T-helper 2 cell treated with Interferon-gamma antibody and Interleukin-4, amounts not matched to agents 100 ng/mL and 5 ng/mL, for 36 hours (primary cell): ENCODE results near the gene CSRNP2. TPM values are rescaled to one million over a fixed set of nuclear protein-coding genes. Genes with fewer than 3 reads are reported as not detected.
"Not testable (repeated sequence)": the region's sequence is repeated elsewhere in the genome, so short reads cannot be mapped to it uniquely, and the experiment has no call there.

ENCODE experiments used
- intact Hi-C: fragments of 100-400 bp; cut with micrococcal nuclease; formaldehyde crosslinking; loops from one replicate; pipeline ENCODE4 v1.15.1; 2023
- total RNA-seq: library from RNA; stranded (reverse); gene quantifications from 2 replicates; pipeline ENCODE4 v1.2.3, GENCODE V29; 2022

CSRNP2 gene
- total RNA-seq, 1 donor from 2014 or later: 16.9 TPM

DNA sequence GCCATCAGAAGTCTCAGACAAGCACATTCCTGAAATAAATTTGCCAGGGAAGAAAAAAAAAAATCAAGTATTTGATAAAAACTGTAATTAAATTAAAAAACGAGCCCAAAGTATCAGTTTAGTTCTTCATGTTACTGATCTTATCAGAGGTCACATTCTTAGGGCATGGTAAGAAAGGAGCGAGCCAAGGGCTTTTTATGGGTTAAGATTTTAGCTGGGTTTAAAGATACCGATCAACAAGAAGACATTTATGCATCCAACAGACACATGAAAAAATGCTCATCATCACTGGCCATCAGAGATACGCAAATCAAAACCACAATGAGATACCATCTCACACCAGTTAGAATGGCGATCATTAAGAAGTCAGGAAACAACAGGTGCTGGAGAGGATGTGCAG is 5.0 kb downstream of the CSRNP2 start:
- intact Hi-C loops: not testable (repeated sequence)

DNA sequence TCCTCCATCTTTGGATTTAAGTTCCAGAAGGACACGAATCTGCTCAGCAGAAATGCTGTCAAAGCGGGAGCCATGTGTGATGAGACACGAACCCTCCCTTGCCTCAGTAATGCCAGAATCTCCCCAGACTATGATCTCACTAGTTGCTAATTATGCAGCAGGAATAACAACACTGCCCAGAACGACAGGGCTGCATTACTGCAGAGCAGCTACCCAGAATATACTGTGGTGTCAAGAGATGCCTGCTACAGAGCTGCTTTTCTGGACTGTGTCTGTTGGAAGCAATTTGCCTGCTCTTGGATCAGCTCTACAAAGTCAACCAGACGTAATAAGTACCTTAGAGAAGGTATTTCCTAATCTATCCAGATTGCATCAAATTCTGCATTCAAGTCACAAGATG is 5.5 kb downstream of the CSRNP2 start:
- intact Hi-C loops: no loop called here

DNA sequence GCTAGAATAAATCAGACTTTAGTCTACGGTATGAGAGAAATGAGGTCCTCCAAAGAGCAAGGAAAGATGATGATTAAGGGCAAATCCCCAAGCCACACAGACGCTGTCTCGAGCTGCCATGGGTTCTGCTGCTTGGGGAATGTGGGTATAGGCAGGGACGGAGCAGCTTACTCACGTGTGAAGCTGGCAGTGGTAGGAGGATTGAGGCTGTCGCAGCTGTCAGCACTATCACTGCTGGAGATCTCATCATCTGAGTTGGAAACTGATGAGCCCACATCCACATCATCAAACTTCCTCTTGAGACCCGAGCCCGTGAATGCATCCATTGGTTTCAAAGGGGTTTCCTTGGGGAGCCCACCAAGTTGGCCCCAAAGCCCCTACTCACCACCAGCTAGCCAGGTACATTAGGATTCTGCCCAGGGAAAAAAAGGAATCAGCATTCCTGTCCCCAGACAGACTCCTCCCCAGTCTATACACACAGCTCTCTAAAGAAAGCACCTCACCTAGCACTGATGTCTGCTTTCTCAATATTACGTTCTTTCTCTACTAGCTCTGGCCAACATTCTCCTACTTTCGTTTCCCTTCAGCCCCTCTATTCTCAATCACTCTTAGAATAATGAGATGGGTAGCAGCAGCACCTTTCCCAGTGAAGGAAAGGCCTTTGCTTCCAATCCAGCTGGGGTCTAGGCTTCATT is 7.0 kb downstream of the CSRNP2 start:
- intact Hi-C loops: no loop called here

DNA sequence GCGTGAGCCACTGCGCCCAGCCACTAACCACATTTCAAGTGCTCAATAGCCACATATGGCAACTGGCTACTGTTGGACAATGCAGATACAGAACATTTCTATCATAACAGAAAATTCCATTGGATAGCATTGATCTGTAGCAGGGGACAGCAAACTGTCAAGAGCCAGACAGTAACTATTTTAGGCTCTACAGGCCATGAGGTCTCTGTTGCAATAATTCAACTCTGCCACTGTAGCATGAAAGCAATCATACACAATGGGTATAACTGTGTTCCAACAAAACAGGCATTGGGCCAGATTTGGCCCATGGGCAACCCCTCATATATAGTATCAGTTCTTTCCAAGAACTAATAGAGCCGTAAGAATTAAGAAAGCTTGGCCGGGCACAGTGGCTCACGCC is 8.0 kb downstream of the CSRNP2 start:
- intact Hi-C loops: no loop called here

DNA sequence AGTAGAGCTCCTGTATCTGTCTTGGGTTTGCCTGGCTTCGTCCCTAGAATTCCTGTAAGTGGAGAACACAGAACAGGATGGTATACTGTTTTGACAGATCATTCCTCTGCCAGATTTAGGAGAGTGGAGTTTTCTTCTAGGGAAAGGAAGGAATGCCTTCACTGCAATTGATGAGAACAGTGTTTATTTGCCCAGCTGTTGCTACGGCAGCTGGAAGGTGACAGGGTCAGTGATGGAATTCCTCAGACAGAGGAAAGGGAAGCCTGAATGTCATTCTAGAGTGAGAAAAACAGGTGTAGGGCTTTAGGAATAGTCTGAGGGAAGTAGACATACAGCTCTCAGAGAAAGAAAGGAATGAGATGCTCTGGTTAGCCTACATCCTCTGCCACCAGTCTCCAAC is 11.7 kb downstream of the CSRNP2 start:
- intact Hi-C loops: no loop called here

DNA sequence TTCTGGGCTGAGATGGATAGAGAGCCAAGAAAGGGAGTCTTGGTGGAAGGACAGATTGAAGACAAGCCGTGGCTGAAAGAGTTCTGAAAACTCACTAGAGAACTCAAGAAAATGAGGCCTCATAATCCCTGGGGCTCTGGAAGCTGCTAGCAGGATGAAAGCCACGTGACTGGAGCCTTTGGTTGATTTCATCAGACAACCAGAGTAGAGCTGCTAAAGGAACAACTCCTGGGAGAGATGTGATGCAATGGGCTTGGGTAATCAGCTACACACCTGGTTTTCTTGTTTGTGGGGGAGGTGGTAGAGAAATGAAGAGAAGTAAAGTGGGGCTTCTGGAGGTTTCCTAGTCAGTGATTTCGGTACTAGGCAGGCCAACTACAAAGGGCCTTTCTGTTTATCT is 13.4 kb downstream of the CSRNP2 start:
- intact Hi-C loops: no loop called here

DNA sequence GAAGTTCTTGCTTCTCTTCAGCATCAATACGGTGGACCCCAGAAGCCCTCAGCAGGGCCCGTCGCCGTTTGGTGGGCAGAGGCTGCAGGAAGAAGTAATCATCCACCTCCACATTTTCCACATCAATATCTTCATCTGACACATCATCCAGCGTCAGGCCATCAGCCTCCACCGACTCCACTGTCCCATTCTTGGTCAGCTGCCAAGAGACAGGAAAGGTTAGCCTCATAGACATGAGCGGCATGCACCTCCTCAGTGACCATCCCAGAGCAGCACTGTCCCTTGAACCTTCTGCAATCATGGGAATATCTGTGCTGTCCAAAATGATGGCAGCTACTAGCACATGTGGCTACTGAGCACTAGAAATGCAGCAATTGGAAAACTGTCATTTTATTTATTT is 15.6 kb downstream of the CSRNP2 start:
- intact Hi-C loops: no loop called here

DNA sequence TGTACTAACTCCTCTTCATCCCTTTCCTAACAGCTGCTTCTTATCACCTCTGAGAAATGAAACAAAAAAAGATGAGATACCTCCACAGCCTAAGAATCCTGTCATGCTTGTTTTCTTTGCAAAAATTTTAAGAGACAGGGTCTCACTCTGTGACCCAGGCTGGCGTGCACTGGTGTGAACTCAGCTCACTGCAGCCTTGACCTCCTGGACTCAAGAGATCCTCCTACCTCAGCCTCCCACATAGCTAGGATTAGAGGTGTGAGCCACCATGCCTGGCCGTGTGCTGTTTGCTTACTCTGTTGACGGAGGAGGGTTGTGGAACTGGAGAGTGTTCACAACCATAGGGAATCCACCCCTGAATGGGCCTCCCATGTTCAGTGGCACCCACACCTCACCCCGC is 16.2 kb downstream of the CSRNP2 start:
- intact Hi-C loops: no loop called here

DNA sequence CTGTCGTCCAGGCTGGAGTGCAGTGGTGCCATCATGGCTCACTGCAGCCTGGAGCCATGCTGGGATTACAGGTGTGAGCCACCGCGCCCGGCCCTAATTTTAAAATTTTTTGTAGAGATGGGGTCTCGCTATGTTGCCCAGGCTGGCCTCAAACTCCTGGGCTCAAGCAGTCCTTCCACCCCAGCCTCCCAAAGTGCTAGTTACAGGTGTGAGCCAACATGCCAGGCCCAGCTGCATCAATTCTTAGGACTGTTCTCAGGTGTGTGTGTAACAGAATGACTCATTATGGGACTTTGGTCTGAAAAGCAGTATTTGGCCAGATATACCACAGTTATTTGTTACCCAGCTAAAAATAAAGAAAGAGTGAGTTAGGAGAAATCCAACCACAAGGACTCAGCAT is 17.9 kb downstream of the CSRNP2 start:
- intact Hi-C loops: no loop called here

DNA sequence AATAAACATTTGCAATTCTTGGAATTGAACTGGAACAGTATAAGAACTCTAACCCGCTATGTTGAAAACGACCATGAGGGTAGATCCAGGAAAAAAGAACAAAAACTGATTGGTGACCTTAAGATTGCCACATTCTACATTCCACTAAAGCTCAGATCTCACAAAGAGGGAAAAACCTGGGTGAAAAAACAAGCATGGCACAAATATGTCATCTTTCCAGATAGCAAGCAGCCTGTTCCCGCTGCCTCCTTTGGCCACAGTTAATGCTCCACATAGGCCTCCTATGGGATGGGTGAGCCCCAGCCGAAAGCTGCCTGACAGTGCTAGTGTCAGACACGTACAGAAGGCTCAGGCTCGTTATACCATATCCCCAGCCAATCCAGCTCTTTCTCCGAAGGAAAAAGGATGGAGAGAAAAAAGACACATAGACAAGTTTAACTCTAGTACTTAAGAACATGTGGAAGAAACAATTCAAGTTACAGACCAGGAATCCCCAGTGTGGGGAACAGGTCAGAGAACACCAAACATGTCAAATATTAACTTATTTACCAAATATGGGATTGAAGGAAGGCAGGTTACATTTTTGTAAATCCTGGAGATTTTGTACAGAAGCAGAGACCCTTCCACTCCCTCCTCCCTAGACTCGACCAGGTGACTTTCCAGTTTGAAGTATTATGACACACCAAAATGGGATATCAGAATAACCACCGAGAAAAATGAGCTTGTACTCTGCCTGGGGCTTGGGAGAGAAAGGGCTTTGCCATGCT is 20.6 kb downstream of the CSRNP2 start:
- intact Hi-C loops: no loop called here

DNA sequence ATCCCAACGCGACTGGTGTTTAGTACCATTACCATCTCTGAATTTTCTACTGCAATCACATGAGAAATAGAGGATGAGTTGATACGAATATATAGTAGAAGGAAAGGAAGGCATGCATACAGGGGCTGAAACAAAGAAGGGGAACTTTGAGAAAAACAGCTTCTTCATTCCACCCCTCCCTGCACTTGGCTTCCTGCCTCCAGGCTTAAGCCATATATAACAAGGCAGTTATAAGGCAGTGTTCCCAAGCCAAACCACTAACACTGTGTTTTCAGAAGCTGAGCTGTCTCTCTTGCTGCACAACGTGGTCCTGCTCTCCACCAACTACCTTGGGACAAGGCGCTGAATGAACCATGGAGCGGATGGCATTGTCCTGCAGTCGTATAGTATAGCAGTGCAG is 24.3 kb downstream of the CSRNP2 start:
- intact Hi-C loops: no loop called here

DNA sequence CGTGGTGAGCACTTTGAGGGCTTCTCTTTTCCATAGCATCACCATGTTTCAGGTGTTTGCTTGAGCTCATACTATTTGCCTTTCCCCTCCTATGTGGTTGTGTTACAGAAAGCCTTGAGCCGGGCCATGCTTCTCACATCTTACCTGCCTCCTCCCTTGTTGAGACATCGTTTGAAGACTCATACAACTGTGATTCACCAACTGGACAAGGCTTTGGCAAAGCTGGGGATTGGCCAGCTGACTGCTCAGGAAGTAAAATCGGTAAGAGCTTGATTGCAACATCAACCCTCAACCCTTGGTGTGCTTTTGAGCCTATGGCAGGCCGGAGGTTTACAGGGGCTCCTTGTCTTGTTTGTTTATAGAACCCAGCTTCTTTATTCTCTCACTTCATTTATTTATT is 27.2 kb downstream of the CSRNP2 start:
- intact Hi-C loops: no loop called here

DNA sequence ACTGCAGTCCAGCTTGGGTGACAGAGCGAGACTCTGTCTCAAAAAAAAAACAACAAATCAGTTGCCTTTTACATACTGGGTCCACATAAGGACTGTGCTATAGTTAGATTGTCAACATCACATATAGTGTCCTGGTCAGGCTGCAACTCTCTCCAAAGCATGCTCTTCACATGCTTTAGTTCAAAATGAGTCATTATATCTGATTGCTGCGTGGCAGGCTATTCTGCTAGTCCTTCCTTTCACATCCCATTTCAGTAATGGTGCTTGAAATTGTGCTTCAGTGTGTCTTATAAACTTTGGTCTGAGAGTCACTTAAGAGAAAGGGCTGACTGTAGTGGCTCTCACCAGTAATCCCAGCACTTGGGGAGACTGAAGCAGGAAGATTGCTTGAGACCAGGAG is 28.3 kb downstream of the CSRNP2 start:
- intact Hi-C loops: no loop called here

DNA sequence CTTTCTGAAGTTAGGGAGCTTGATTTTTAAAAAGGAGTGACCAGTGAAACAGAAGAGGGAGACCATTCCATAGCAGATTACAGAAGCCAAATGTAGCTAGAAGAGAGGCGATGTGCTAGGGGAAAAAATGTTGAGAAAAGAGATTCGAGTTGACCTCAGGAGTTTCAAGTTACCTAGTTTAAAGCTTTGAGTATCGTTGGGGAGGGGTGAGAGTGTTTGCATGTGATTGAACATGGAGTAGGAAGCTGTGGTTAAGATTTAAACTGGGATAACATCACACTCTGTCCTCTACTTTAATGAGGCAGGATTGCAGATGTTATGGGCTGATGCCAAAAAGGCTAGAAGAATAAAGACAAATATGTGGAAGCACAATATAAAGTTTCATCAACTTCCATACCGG is 31.6 kb downstream of the CSRNP2 start:
- intact Hi-C loops: no loop called here

DNA sequence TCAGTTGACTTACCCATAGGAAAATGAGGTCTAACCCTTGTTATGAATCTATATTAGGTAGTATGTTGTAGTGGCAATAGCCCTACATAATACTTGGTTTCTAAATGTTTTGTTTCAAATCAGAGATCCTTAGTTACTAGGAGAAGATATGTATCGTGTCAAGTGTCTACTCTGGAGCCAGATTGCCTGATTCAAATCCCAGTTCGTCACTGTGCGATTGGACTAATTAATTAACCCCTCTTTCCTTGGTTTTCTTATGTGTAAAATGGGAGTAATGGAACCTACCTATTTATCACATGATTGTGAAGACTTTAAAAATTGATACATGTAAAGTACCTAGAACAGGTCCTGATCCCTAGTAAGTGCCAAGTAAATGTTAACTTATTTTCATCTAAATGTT is 33.9 kb downstream of the CSRNP2 start:
- intact Hi-C loops: loop anchor here (5.0 to 10.0 kb wide), 2 partner anchors 168 to 885 kb away; partner anchors contain the start of genes CERS5 and POU6F1

DNA sequence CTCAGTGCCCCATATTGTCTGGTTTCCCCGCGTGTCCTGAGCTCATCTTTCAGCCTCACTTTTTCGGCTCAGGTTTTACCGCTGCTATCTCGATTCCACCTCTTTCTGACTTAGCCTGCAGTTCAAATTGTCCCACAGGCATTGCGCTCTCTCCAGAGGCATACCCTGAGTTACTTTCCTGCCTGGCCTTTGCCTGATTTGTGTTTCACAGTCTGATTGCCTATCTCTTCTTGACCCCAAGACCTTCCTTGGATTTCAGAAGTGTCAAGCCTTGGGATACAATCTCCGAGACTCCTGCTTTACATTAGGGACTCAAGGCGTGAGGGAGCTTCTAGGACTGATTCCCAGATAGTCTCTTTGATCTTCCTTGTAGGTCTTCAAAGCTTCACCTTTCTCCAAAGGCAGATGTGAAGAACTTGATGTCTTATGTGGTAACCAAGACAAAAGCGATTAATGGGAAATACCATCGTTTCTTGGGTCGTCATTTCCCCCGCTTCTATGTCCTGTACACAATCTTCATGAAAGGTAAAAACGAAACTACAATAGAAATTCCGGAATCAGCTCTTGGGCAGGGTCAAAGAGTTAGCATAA is 34.6 kb downstream of the CSRNP2 start:
- intact Hi-C loops: loop anchor here (1.0 to 10.0 kb wide), 7 partner anchors 22 to 884 kb away; partner anchors contain the start of genes ATF1, CERS5, CSRNP2 and DAZAP2

DNA sequence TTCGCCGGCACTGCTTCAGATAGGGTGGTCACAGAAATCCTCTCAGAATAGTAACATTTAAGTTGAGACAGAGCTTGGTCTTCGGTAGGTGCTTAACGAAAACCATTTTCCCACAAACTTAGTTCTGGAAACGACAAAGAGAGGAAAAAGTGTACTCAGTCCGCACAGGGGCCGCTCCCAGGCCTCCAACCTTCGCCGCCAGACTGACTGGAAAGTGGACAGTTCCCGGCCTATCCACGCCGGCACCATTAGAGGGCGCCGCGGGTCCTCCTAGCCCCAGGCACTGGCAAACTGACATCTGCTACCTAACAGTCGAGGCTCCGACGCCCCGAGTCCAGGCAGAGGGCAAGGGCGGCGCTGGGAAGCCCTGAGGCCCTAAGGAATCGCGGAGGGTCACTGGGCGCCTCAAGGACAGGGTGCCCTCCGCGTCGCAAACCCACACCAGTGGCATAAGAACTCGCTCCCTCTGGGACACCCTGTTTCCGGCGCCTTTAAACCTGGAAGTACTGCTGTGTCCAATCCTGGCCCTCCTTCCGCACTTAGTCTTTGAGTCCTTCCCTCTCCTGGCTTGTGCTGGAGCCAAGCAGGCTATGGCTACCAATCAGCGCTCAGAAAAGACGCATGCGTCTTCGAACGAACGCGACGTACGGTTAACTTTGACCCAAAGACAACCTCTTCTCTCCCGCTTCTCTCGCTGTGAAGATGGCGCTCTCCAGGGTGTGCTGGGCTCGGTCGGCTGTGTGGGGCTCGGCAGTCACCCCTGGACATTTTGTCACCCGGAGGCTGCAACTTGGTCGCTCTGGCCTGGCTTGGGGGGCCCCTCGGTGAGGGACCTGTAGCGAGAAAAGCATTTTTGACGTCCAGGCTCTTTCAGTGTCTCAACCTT is 35.5 kb downstream of the CSRNP2 start, which contains the start of gene LETMD1:
Gene LETMD1 (plus strand): TSS at position 673 of the 886 bp plus-strand sequence. CDS start 30 bp downstream, at position 703.
- intact Hi-C loops: loop anchor here (1.0 to 10.0 kb wide), 8 partner anchors 22 to 883 kb away; partner anchors contain the start of genes ATF1, CERS5, CSRNP2 and DAZAP2

DNA sequence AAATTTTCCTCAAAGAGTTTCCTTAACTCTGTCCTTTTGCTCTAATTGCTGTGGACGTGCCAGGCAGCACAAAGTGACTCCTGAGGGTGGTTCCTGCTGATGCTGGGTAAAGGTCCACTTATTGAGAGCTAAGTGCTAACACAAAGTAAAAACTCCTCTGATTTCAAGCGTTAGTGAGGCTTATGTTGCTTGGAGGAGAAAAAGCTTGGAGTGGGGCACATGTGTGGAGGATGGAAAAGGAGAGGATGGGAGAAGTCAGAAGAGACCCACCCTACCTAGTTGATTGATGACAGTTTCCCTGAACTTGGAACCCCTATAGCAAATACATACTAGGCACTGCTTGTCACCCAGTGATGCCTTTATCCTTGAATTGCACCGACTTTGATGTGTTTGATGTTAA is 47.1 kb downstream of the CSRNP2 start:
- intact Hi-C loops: no loop called here

DNA sequence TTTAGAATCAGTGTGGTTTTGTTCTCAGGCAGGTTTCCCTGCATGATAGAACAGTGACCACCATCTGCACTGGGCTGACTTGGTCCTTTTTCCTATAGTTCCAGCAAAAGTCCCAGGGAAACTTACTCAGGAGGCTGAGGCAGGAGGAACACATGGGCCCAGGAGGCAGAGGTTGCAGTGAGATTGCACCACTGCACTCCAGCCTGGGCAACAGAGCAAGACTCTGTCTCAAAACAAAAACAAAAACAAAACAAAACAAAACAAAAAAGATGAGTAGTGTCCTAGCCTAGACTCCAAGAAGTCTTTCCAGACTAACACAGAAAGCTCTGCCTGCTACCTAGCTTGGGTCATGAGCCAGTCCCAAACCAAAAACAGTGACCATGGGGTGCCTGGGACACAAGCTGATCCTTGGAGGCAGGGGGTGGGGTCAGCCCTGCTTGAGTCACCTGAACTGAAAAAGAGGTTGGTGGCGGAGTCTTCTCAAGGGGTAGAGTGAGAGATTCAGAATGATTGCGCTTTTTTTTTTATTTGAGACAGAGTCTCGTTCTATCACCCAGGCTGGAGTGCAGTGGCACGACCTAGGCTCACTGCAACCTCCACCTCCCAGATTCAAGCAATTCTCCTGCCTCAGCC is 49.8 kb downstream of the CSRNP2 start:
- intact Hi-C loops: no loop called here

DNA sequence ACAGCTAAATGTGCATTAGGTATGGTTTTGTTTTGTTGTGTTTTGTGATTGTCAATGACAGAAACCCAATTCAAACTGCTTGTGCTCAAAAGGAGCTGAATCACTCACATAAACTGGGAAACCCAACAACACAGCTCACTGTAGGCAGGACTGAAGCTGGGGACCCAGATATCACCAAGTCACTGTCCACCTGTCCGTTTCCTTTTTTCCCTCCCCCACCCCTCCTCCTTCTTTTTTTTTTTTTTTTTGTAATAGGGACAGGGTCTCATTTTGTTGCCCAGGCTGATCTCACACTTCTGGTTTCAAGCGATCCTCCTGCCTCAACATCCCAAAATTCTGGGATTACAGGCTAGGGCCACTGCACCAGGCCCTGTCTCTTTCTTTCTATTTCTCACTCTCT is 50.3 kb downstream of the CSRNP2 start:
- intact Hi-C loops: no loop called here

DNA sequence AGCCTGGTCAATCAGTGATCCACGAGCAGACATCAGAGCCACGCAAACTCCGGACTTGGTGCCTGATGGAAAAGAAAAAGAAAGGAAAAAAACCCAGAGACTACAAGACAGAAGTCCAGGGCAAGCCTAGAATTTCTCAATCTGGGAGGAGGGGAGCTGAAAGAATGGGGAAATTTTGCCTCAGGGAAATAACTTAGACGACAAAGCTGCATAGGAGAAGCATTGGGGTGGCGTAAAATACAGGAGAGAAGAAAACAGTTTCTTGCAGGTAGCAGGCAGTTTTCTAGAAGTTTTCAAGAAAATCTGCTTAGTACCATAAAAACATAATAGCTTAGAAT is 54.6 kb downstream of the CSRNP2 start:
- intact Hi-C loops: loop anchor here (1.0 to 10.0 kb wide), 5 partner anchors 41 to 784 kb away; partner anchors contain the start of genes BIN2 and DIP2B
